ENCODE measurements around the gene MYOM3. TPM values are rescaled to one million over a fixed set of nuclear protein-coding genes. Genes with fewer than 3 reads are reported as not detected.
"Not testable (repeated sequence)": the region's sequence is repeated elsewhere in the genome, so short reads cannot be mapped to it uniquely, and the experiment has no call there.

MYOM3 gene
- total RNA-seq, 1 experiment from 2014 or later, result 0.04 TPM

GRCh38 chr1:24052220-24052619 lies 59.7 kb downstream of the MYOM3 start:
- DNase-seq, result no peak
- Histone ChIP-seq H3K36me3 (ENCODE audit: low read depth, low read length) (no peaks in the 10 kb centered on the region), H3K4me2 (ENCODE audit: low read length) (no peak overlapping the region), H3K9me3 (ENCODE audit: low read length) (no peaks in the 10 kb centered on the region), H3K9ac (ENCODE audit: low read length) (no peak overlapping the region), H3K27me3 (ENCODE audit: low read length) (no peaks in the 10 kb centered on the region), H3K27ac (ENCODE audit: low read length) (no peak overlapping the region), H3K79me2 (ENCODE audit: low read length) (no peaks in the 10 kb centered on the region), H3K4me3 (ENCODE audit: low read length) (no peak overlapping the region), H4K20me1 (ENCODE audit: low read length) (no peaks in the 10 kb centered on the region), H2AFZ (ENCODE audit: low read length) (no peak overlapping the region), H3K9me2 (replicated peaks; ENCODE audit: low read length) (no peaks in the 10 kb centered on the region), H3F3A (ENCODE audit: low read length, unreplicated experiment) (no peaks in the 10 kb centered on the region), H3K4me1 (ENCODE audit: insufficient read depth, low read length) (peaks cover 13% of the 10 kb centered on the region)
- no peak for ATAC-seq
- intact Hi-C loops (cut with micrococcal nuclease), result no loop called here
- POLR2A ChIA-PET (ENCODE audit: unreplicated experiment), result no interaction called here
- TF ChIP-seq EZH2phosphoT487 (IDR thresholded peaks at IDR 0.05; ENCODE audit: borderline replicate concordance, low read length) (no peak), EZH2 (IDR thresholded peaks at IDR 0.05; ENCODE audit: low read length, unreplicated experiment) (no peak), CTCF (conservative IDR thresholded peaks at IDR 0.05; ENCODE audit: low read depth, low read length) (no peak)
- CTCF ChIA-PET, result no interaction called here
- no TSS peak for BruUV-seq (replicated peaks)

- no TSS peak for BruUV-seq (replicated peaks)
- H3K27me3 ChIP-seq (ENCODE audit: low read length), result no peaks in the 10 kb centered on the region
- no peak for ATAC-seq
- peaks cover 21% of the 10 kb centered on the region for H3K4me1 ChIP-seq (ENCODE audit: insufficient read depth, low read length)
- CTCF ChIA-PET, result interaction anchor here (0.6 kb wide), 1 partner anchor 99 kb away, joined by 5 read pairs; no protein-coding TSS in a partner anchor
- no peaks in the 10 kb centered on the region for H3K9me2 ChIP-seq (replicated peaks; ENCODE audit: low read length)
- TF ChIP-seq EZH2phosphoT487 (IDR thresholded peaks at IDR 0.05; ENCODE audit: borderline replicate concordance, low read length) (no peak), CTCF (conservative IDR thresholded peaks at IDR 0.05; ENCODE audit: low read depth, low read length) (no peak), EZH2 (IDR thresholded peaks at IDR 0.05; ENCODE audit: low read length, unreplicated experiment) (no peak)
- no peaks in the 10 kb centered on the region for H3K36me3 ChIP-seq (ENCODE audit: low read depth, low read length)
- H3K9ac ChIP-seq (ENCODE audit: low read length), result no peak overlapping the region
- H3F3A ChIP-seq (ENCODE audit: low read length, unreplicated experiment), result no peaks in the 10 kb centered on the region
- no peak overlapping the region for H3K4me2 ChIP-seq (ENCODE audit: low read length)
- no peak overlapping the region for H3K4me3 ChIP-seq (ENCODE audit: low read length)
- no peak overlapping the region for H3K27ac ChIP-seq (ENCODE audit: low read length)
- no peak overlapping the region for H2AFZ ChIP-seq (ENCODE audit: low read length)
- POLR2A ChIA-PET (ENCODE audit: unreplicated experiment), result no interaction called here
- no peak for DNase-seq
- H4K20me1 ChIP-seq (ENCODE audit: low read length), result no peaks in the 10 kb centered on the region
- intact Hi-C loops (cut with micrococcal nuclease), result no loop called here
- no peaks in the 10 kb centered on the region for H3K79me2 ChIP-seq (ENCODE audit: low read length)
- no peaks in the 10 kb centered on the region for H3K9me3 ChIP-seq (ENCODE audit: low read length)
Measured at GRCh38 chr1:24051206-24051945, 60.6 kb downstream of the MYOM3 start.

- no peak for ATAC-seq
Measured at GRCh38 chr1:24049733-24050132, 62.2 kb downstream of the MYOM3 start.

GRCh38 chr1:24048894-24049293 lies 63.0 kb downstream of the MYOM3 start:
- H3K9ac ChIP-seq (ENCODE audit: low read length); H3K9me2 ChIP-seq (replicated peaks; ENCODE audit: low read length); DNase-seq; H3K79me2 ChIP-seq (ENCODE audit: low read length); POLR2A ChIA-PET (ENCODE audit: unreplicated experiment); H4K20me1 ChIP-seq (ENCODE audit: low read length); H3K9me3 ChIP-seq (ENCODE audit: low read length); H3F3A ChIP-seq (ENCODE audit: low read length, unreplicated experiment); BruUV-seq (replicated peaks); H2AFZ ChIP-seq (ENCODE audit: low read length); H3K36me3 ChIP-seq (ENCODE audit: low read depth, low read length); ATAC-seq; H3K4me3 ChIP-seq (ENCODE audit: low read length); CTCF ChIA-PET; H3K27me3 ChIP-seq (ENCODE audit: low read length): not testable (repeated sequence)
- Histone ChIP-seq H3K4me2 (ENCODE audit: low read length) (peak overlapping the region; percentile 57), H3K4me1 (ENCODE audit: insufficient read depth, low read length) (peaks cover 30% of the 10 kb centered on the region), H3K27ac (ENCODE audit: low read length) (peak overlapping the region; percentile 71)
- intact Hi-C loops (cut with micrococcal nuclease), result loop anchor here (5.0 kb wide), 1 partner anchor 82 kb away; no protein-coding TSS in a partner anchor

More at GRCh38 chr1:24049733-24050132, 62.2 kb downstream of the MYOM3 start:
- Histone ChIP-seq H3K9me3 (ENCODE audit: low read length) (no peaks in the 10 kb centered on the region), H4K20me1 (ENCODE audit: low read length) (no peaks in the 10 kb centered on the region), H3K27me3 (ENCODE audit: low read length) (no peaks in the 10 kb centered on the region), H3K9me2 (replicated peaks; ENCODE audit: low read length) (no peaks in the 10 kb centered on the region), H2AFZ (ENCODE audit: low read length) (no peak overlapping the region), H3K79me2 (ENCODE audit: low read length) (no peaks in the 10 kb centered on the region), H3K4me1 (ENCODE audit: insufficient read depth, low read length) (peaks cover 30% of the 10 kb centered on the region), H3K9ac (ENCODE audit: low read length) (no peak overlapping the region), H3K36me3 (ENCODE audit: low read depth, low read length) (no peaks in the 10 kb centered on the region), H3K27ac (ENCODE audit: low read length) (no peak overlapping the region), H3K4me3 (ENCODE audit: low read length) (no peak overlapping the region), H3K4me2 (ENCODE audit: low read length) (no peak overlapping the region), H3F3A (ENCODE audit: low read length, unreplicated experiment) (no peaks in the 10 kb centered on the region)
- TF ChIP-seq EZH2phosphoT487 (IDR thresholded peaks at IDR 0.05; ENCODE audit: borderline replicate concordance, low read length) (no peak), EZH2 (IDR thresholded peaks at IDR 0.05; ENCODE audit: low read length, unreplicated experiment) (no peak), CTCF (conservative IDR thresholded peaks at IDR 0.05; ENCODE audit: low read depth, low read length) (no peak)
- no peak for DNase-seq
- ChIA-PET POLR2A (ENCODE audit: unreplicated experiment) (no interaction called here), CTCF (no interaction called here)
- BruUV-seq (replicated peaks), result no TSS peak
- intact Hi-C loops (cut with micrococcal nuclease), result loop anchor here (5.0 kb wide), 1 partner anchor 82 kb away; no protein-coding TSS in a partner anchor

Data from PC-3 (cell line).